Sigmoid colon (tissue), 7 donors: ENCODE measurements around the gene CLBA1. TPM values are rescaled to one million over a fixed set of nuclear protein-coding genes. Genes with fewer than 3 reads are reported as not detected.

Experiments
- DNase-seq: peaks from one replicate; pipeline ENCODE4 v3.0.0-alpha.2; 2019
- H3K27ac ChIP-seq, 4 donors: fragments of 200-600 bp; sonication (generic); one replicate each; pipeline ENCODE4 v1.5.1; 2016 to 2019; ENCODE audit warnings: mild to moderate bottlenecking in 1 of 4
- H3K27me3 ChIP-seq, 3 donors: fragments of 200-600 bp; sonication (generic); one replicate each; pipeline ENCODE4 v1.5.1; 2019; ENCODE audit warnings: mild to moderate bottlenecking in 1 of 3
- H3K36me3 ChIP-seq, 4 donors: fragments of 200-600 bp; sonication (generic); one replicate each; pipeline ENCODE4 v1.5.1; 2016 to 2019
- H3K4me1 ChIP-seq, 4 donors: fragments of 200-600 bp; sonication (generic); one replicate each; pipeline ENCODE4 v1.5.1; 2017 to 2019
- H3K4me3 ChIP-seq, 4 donors: fragments of 200-600 bp; sonication (generic); one replicate each; pipeline ENCODE4 v1.5.1; 2017 to 2019; ENCODE audit warnings: mild to moderate bottlenecking in 2 of 4, moderate library complexity in 1 of 4
- H3K9me3 ChIP-seq, 4 donors: fragments of 200-600 bp in 3 of 4; sonication (generic) in 3 of 4; one replicate each; pipeline versions ENCODE4 v1.5.1 to v1.6.1; 2013 to 2019
- EP300 ChIP-seq, 4 donors: sonication (generic); formaldehyde crosslinking; IDR thresholded peaks; one replicate each; pipeline ENCODE4 v1.6.1; 2017; ENCODE audit warnings: antibody characterized with exemption in 4 of 4
- POLR2A ChIP-seq, 2 donors: fragments of 450-650 bp; IDR thresholded peaks; one replicate each; pipeline ENCODE4 v1.6.1; 2016; ENCODE audit warnings: antibody characterized with exemption in 2 of 2, mild to moderate bottlenecking in 2 of 2, moderate library complexity in 2 of 2
- POLR2AphosphoS5 ChIP-seq, 4 donors: sonication (generic); formaldehyde crosslinking; IDR thresholded peaks; one replicate each; pipeline ENCODE4 v1.6.1; 2017; ENCODE audit warnings: antibody characterized with exemption in 4 of 4
- WGBS, 2 donors: extraction: QIAGEN DNeasy Blood & Tissue Kit; methylation state at CpG; one replicate each; pipeline ENCODE4 v1.1.7; 2013; 5-methylcytosine and 5-hydroxymethylcytosine counted together
- intact Hi-C: fragments of 100-400 bp; cut with DNase I; formaldehyde crosslinking; loops from one replicate; pipeline ENCODE4 v1.15.1; 2023
- polyA plus RNA-seq, 3 donors: library from polyadenylated mRNA; stranded (reverse); fragments of 200-250 nt; gene quantifications; one replicate each; pipeline ENCODE4 v1.2.3, GENCODE V29; 2013
- total RNA-seq, 4 donors: library from RNA; depleted of rRNA; stranded (reverse); fragments of >200 nt; gene quantifications; one replicate each; pipeline ENCODE4 v1.1.0, GENCODE V29; 2016
- TF ChIP-seq, protein P1 (sequence below), 4 experiments: fragments of 450-650 bp in 3 of 4; fragments of 200-600 bp in 1 of 4; IDR thresholded peaks; one replicate each; pipeline ENCODE4 v1.5.1; 2016 to 2019; ENCODE audit warnings: antibody characterized with exemption in 4 of 4, mild to moderate bottlenecking in 3 of 4, moderate library complexity in 2 of 4
- donor health status: healthy with polysubstance abuse.
- donor health status: Bipolar disorder and iron deficiency.
- donor health status: healthy.

Gene CLBA1
- total and polyA plus RNA-seq, 7 donors: 2.8 to 8.4 (median 3.3) TPM

GRCh38 chr14:105021656-105022275 is 36.2 kb downstream of the CLBA1 start:
- no peaks in the 10 kb centered on the region for H3K36me3 ChIP-seq
- intact Hi-C loops: loop anchor here (1.0 to 2.0 kb wide), 3 partner anchors 43 to 89 kb away; partner anchors contain the start of gene AHNAK2
- TF ChIP-seq EP300 (IDR thresholded peaks at IDR 0.05) (no peak), POLR2A (IDR thresholded peaks at IDR 0.05) (no peak)
- no peaks in the 10 kb centered on the region for H3K27me3 ChIP-seq
- H3K4me1 ChIP-seq: peaks cover 0 to 37% (median 33%) of the 10 kb centered on the region in 4 donors
- H3K9me3 ChIP-seq: no peaks in the 10 kb centered on the region
- WGBS, 2 donors: 8 to 11% methylated on average over 20 of the region's 20 CpGs
- DNase-seq: no peak
- peak overlapping the region; percentile 78 to 85 (median 80) for H3K27ac ChIP-seq
- peak overlapping the region; percentile 49 to 95 (median 58) for H3K4me3 ChIP-seq

DNA sequence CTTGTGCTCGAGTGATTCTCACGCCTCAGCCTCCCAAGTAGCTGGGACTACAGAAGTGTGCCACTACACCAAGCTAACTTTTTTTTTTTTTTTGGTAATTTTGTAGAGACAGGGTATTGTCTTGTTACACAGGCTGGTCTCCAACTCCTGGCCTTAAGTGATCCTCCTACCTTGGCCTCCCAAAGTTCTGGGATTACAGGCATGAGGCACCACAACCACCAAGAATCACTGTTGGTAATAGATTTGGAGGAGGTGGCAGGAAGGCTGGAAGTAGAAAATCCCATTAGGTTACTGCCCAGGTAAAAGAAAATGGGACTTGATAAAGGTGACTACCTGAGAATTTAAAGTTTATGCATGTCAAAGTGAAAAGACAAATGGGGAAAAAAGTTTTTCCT is 36.7 kb downstream of the CLBA1 start:
- TF ChIP-seq, protein P1, sequence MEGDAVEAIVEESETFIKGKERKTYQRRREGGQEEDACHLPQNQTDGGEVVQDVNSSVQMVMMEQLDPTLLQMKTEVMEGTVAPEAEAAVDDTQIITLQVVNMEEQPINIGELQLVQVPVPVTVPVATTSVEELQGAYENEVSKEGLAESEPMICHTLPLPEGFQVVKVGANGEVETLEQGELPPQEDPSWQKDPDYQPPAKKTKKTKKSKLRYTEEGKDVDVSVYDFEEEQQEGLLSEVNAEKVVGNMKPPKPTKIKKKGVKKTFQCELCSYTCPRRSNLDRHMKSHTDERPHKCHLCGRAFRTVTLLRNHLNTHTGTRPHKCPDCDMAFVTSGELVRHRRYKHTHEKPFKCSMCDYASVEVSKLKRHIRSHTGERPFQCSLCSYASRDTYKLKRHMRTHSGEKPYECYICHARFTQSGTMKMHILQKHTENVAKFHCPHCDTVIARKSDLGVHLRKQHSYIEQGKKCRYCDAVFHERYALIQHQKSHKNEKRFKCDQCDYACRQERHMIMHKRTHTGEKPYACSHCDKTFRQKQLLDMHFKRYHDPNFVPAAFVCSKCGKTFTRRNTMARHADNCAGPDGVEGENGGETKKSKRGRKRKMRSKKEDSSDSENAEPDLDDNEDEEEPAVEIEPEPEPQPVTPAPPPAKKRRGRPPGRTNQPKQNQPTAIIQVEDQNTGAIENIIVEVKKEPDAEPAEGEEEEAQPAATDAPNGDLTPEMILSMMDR (IDR thresholded peaks at IDR 0.05): no peak
- TF ChIP-seq EP300 (IDR thresholded peaks at IDR 0.05) (no peak), POLR2AphosphoS5 (IDR thresholded peaks at IDR 0.05) (no peak)
- Histone ChIP-seq H3K27ac (peak overlapping the region in 2 of 4 donors; percentile 79 to 85), H3K36me3 (no peaks in the 10 kb centered on the region), H3K9me3 (no peaks in the 10 kb centered on the region), H3K4me3 (peak overlapping the region in 1 of 4 donors; percentile 56), H3K4me1 (peaks cover 0 to 40% (median 33%) of the 10 kb centered on the region in 4 donors), H3K27me3 (no peaks in the 10 kb centered on the region)
- no peak for DNase-seq
- WGBS, 2 donors: 55 to 76% methylated on average over 2 of the region's 2 CpGs
- intact Hi-C loops: loop anchor here (2.0 kb wide), 1 partner anchor 89 kb away; no protein-coding TSS in a partner anchor

- H3K4me3 ChIP-seq: no peak overlapping the region
- no peak overlapping the region for H3K27ac ChIP-seq
- no peaks in the 10 kb centered on the region for H3K27me3 ChIP-seq
- no peaks in the 10 kb centered on the region for H3K9me3 ChIP-seq
- WGBS, 2 donors: 80 to 91% methylated on average over 11 of the region's 11 CpGs
- peaks cover 0 to 44% (median 35%) of the 10 kb centered on the region in 4 donors for H3K4me1 ChIP-seq
- no peak for DNase-seq
- H3K36me3 ChIP-seq: no peaks in the 10 kb centered on the region
- intact Hi-C loops: loop anchor here (2.0 kb wide), 1 partner anchor 90 kb away; no protein-coding TSS in a partner anchor
- no peak for TF ChIP-seq POLR2AphosphoS5 (IDR thresholded peaks at IDR 0.05)
- no peak for TF ChIP-seq POLR2A (IDR thresholded peaks at IDR 0.05)
- TF ChIP-seq EP300 (IDR thresholded peaks at IDR 0.05): no peak
- TF ChIP-seq, protein P1 (IDR thresholded peaks at IDR 0.05): no peak
Observed at GRCh38 chr14:105023144-105023543, 37.6 kb downstream of the CLBA1 start.

- Histone ChIP-seq H3K27me3 (no peaks in the 10 kb centered on the region), H3K4me1 (peaks cover 0 to 41% (median 27%) of the 10 kb centered on the region in 4 donors), H3K27ac (no peak overlapping the region), H3K36me3 (no peaks in the 10 kb centered on the region), H3K4me3 (no peak overlapping the region), H3K9me3 (no peaks in the 10 kb centered on the region)
- WGBS, 2 donors: 81 to 82% methylated on average over 4 of the region's 4 CpGs
- TF ChIP-seq EP300 (IDR thresholded peaks at IDR 0.05): no peak
- no peak for DNase-seq
- intact Hi-C loops: loop anchor here (2.0 kb wide), 1 partner anchor 91 kb away; no protein-coding TSS in a partner anchor
Observed at GRCh38 chr14:105023791-105024480, 38.3 kb downstream of the CLBA1 start.

DNA sequence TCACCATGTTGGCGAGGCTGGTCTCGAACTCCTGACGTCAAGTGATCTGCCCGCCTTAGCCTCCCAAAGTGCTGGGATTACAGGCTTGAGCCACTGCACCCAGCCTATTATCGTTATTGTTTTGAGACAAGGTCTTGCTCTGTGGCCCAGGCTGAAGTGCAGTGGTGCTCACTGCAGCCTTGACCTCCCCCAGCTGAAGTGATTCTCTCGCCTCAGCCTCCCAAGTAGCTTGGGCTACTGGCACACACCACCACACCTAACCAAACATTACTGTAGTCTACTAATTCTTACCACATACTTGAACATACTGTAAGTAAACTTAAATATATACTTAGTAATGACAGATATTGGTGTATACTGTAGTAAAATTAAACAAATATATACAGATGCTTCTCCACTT is 39.8 kb downstream of the CLBA1 start:
- TF ChIP-seq, protein P1 (IDR thresholded peaks at IDR 0.05): no peak
- no peak for TF ChIP-seq POLR2AphosphoS5 (IDR thresholded peaks at IDR 0.05)
- Histone ChIP-seq H3K4me1 (peaks cover 0 to 32% (median 13%) of the 10 kb centered on the region in 4 donors), H3K27ac (no peak overlapping the region), H3K27me3 (no peaks in the 10 kb centered on the region), H3K4me3 (no peak overlapping the region), H3K36me3 (no peaks in the 10 kb centered on the region), H3K9me3 (no peaks in the 10 kb centered on the region)
- DNase-seq: no peak
- intact Hi-C loops: no loop called here
- 96 to 97% methylated on average over 6 of the region's 6 CpGs for WGBS, 2 donors
